Stimulated activated CD4-positive, alpha-beta T cell treated with anti-CD3 and anti-CD28 coated beads, TNF-alpha, amount 100 ng/mL, for 24 hours (primary cell): Measurements from ENCODE around the gene HACD2.
A peak's percentile ranks its signal among the peaks of the same experiment; 100 is the strongest.

Experiments used
- DNase-seq, 3 experiments: peaks; one replicate each; pipeline ENCODE4 v3.0.0-alpha.2; 2020; ENCODE audit warnings: low read depth in 3 of 3

HACD2 gene

GRCh38 chr3:123483146-123483545 lies 101.7 kb downstream of the HACD2 start:
- DNase-seq, result no peak

DNA sequence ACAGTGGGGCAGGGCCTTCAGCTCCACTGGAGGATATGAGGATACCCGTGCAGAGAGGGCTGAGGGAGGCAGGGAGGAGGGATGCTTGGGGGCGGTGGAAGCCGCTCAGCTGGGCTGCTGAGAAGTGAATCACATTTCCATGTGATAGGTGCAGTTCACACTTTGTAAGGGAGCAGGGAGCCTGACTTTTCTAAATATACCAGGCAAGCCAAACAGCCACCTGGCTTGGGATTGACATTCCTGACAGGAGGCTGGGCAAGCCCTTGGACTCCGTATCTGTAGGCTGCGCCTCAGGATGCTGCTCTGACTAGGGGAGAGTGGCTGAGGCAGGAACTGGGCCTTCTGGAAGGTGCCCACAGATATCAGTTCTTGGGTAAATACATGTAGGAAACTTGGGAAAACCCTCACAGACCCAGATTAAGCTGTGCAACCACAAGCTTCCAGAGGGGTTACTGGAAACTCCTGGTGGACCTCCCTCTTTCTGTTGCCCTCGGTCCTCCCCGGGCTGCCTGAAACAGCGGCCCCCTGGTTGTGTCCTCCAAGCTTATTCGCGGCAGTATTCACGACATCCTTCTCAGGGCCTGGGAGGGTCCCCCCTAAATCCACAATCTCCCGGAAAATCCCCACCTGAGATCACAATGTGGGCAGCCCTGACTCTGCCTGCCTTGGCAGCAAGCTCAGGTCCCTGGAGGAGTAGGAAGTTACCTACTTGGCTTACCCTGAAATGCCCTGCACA lies 103.0 kb downstream of the HACD2 start:
- DNase-seq, result no peak

DNA sequence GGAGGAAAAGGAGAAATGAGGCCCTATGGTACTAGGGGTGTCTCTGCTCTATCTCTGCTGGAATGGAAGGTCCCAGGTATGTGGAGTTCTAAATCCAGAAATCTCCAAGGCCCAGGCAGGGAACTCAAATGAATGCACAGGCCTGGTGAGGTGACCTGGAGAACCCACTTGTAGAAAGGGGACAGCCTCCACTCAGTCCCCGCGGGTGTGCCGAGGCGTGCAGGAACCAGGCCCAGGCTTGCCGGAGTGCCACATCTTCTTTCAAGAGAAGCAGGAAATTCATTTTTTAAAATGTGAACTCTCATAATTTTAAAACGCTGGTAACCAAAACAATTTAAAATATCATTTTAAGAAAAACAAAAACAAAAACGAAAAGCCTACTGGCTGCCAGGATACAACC lies 103.8 kb downstream of the HACD2 start:
- no peak for DNase-seq

GRCh38 chr3:123480428-123480827 lies 104.4 kb downstream of the HACD2 start:
- no peak for DNase-seq

DNA sequence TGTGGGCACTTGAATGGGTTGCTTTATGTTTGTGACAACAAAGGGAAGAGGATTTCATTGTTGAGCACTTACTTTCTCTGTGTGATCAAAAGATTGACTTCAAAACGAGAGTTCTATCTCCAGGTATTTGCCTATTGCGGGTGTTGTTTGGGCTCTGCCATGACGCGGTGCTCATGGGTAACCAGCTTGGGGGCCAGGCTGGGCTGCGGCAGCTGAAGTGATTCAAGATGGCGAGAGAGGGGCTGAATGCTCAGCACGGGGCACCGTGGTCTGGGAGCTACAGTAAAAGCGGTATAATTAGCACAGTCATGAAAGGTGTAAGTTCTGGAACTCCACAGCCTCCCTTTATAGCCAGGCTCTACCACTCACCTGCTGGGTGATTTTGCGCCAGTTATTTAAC lies 105.0 kb downstream of the HACD2 start:
- no peak for DNase-seq

DNA sequence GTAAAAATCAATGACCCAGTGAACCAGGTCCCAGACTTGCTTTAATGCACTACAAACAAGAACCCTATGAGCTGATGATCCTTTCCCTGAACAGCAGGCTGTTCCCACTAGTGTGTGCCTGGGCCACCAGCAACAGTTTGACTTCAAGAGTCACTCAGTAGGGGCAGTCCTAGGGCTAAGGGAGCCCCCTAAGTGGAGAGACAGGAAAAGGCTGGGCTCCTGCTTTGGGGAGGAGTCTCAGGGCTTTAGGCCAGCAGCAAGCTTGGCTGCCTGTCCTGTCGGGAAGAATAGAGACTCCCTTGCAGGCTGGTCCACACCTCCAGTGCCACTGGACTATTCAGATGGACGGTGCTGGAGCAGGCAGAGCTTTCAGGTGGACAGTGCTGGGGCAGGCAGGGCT lies 106.5 kb downstream of the HACD2 start:
- no peak for DNase-seq

DNA sequence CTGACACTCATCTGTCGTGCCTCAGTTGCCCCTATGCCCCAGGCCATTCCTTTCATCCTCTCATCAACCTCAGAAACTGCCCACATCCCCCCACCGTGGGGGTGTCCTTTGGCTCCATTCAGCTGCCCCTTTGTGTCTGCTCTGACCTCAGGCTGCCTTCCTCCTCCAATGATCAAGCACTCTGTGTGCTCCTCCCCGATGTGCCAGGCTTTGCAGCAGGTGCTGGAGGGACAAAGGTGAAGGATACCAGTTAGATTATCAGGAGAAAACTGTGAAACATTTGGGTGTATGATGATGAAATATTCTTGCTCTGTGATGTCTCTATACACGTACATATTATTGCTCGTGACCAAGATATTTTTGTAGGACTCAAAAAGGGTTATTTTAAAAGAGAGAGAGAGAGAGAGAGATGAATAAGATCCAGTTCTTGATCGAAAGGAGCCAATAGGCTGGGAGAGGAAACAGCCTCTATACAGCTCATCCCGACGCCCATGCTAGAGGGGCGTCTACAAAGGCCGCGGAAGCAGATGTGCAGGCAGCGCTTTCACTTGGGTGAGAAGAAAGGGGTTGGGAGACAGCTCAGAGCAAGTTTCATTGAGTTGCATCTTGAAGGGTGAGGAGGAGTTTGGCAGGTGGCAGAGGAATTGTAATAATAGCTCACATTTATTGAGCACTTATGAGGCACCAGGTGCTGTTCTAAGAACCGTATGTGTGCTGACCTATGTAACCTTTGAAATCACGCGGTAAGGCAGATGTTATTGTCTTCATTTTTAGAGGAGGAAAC lies 107.7 kb downstream of the HACD2 start:
- no peak for DNase-seq

GRCh38 chr3:123475786-123476185 lies 109.1 kb downstream of the HACD2 start:
- DNase-seq, result no peak

DNA sequence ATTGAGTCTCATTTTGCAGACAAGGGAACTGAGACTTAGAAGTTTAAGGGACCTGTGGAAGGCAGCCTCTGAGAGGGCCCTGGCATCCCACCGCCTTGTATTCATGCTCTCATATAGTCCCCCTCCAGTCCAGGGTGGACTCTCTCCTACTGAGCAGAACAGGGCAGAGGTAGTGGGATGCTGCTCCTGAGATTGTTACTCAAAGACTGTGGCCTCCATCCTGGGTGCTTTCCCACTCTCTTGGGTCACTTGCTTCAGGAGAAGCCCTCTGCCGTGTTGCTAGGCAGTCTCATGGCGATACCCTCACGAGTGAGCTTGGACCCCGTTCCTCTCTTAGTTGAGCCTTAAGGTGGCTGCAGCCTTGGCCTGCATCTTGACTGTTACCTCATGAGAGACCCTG lies 113.7 kb downstream of the HACD2 start:
- no peak for DNase-seq

DNA sequence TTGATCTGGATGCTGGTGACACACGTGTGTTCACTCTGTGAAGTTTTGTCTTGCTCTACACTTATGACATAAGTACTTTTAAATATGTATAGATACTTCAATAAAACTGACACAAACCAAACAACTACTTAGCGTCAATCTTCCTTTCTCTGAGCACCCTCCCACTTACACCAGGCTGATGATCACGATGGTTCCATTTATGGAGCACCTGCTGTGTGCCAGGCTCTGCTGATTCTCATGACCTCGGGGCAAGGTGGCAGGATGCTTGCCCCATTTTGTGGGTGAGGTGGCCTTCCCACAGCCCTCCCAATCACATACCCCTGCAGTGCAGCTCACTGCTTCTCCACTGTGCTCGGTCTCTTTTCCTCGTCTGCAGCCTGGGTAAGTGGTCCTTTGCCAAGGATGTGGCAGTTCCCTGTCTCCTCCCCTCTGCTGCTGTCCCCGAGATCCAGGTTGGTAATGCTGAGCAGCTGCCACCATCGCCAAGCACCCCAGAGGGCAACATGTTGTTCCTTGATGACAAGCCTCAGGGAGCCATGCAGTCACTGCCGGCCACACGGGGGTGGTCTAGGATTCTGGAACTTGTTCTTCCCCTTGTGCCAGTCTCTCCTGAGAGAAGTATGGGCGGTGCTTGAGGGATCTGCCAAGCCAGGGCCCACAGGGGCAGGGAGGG lies 115.4 kb downstream of the HACD2 start:
- DNase-seq, result no peak

DNA sequence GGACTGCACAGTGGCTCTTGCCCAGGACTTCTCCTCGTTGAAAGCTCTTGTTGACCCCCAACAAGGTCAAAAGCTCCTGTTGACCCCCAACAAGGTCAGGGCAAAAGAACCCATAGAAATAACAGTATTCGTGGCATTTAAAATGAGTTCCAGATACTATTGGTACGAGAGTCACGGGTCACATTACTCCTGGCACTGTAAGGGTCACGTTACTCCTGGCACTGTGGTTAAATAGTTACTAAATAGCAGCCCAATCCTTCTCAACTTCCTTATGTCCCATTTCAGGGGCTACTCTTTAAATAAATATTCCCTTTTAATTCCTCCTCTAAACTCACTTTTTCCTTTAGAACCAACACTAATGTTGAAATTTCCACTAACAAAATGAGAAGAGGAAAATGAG lies 117.8 kb downstream of the HACD2 start:
- DNase-seq, result no peak

- no peak for DNase-seq
Observed at GRCh38 chr3:123464211-123464610, 120.6 kb downstream of the HACD2 start.

GRCh38 chr3:123459862-123460261 lies 125.0 kb downstream of the HACD2 start:
- no peak for DNase-seq

DNA sequence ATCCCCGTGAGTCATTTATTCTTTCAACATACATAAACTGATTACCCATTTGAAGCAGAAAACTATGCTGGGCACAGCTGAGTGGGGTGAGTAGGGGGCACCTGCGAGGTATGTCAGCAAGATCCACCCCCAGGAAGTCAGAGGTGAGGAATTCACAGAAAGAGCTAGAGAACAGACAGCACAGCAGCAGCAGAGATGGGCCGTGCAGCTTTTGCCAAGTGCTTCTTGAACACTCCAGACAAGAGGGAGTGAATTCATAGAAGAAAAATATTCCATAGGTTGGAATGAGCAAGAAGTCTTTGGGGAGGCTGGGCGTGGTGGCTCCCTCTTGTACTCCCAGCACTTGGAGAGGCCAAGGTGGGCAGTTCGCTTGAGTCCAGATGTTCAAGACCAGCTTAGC lies 126.6 kb downstream of the HACD2 start:
- DNase-seq, result no peak

DNA sequence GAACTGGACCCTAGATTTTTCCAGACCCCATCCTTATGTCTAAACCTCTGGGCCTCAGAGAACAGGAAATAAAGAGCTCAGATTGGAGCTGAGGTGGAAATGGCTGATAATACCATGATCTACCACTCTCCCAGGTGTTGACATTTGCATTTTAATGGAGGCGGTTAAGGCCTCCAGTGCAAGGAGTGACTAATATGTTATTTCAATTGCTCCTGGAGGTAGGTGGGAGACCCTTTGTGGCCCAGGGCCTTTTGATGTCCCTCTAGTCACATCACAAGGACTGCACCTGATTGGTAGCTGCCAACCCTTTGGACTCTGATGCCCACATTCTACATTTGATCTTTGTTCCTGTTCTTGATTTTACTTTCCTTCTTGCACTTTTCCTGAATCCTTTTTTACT lies 127.0 kb downstream of the HACD2 start:
- DNase-seq, result no peak

- no peak for DNase-seq
Observed at GRCh38 chr3:123453675-123454074, 131.2 kb downstream of the HACD2 start.

DNA sequence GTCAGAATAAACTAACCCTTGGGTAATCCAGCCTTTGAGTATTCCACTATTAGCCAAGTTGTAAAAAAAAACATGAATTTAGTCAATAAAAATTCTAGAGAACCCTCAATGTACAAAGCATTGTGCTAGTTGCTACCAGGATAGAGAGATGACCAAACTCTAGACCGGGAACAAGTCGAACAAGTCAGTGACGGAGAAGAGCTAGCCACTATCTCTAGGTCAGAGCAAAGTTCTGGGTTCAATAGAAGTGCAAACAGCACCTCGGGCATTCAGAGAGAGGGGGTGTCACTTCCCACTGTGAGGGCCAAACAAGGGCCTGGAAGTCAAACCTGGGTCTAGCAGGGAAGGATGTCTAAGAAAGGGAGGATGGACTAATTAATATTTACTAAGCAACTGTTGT lies 133.7 kb downstream of the HACD2 start:
- DNase-seq, result no peak

DNA sequence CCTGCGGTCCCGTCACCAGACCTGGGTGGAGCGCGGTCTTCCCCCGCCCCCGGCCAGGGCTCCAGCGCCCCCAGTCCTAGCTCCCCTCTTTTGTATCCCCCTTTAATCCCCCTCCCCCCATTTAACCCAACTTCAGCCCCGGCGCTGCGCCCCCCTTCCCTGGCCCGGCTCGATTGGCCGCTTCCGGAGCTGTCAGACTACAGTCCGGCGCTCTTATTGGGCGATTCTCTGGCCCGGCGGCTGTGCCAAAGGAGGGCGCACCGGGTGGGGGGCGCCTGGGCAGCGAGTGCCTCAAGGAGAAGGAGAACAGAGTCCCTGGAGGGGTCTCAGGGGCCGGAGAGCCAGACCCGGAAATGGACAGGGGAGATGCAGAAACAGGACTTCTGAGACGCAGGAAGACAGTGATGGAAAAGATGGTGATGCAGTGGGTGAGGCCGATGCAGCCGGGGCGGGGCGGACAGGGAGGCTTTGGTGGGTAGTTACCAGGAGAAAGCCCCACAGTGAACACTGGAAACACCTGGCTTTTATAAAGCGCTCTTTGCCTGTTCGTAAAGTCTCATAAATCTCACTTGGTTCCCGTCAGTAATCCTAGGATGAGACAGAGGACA lies 134.8 kb downstream of the HACD2 start:
- no peak for DNase-seq

DNA sequence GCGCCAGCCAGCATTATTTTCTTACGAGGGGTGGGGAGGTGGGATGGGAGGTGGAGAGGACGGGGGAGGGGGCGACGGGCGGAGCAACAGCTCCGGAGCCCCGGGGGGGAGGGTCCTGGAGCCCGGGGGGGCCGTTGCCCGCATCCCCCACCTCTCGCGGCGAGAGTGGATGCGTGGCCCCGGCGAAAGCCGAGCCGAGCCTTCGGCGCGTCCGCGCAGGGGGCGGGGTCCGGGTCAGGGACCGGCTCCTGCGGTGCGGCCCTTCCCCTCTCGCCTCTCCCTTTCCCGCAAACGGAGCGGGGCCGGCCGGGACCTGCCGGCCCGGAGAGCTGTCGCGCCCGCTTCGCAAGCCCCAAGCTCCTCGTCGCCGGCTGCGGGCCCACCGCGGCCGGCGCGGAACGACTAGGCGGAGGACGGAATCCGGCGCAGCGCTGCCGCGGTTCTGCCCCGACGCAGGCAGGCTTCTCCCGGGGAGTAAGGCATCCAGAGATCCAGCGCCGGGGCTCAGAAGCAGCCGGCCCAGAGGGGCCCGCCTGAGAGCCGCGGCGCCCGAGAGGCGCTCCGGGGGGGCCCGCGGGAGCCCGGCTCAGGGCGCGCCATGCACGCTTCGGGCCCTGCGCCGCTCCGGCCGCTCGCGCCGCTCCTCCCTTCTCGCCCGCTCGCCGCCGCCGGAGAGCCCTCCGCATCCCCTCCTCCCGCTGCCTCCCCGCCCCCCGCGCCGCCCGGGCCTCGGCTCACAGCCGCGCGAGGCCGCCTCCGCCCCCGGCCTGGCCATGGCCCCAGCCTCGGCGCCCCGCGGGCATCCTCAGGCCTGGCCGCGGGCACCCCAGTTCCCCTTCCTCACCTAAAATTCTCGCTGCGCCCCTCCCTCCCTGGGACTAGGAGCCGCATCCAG lies 135.5 kb downstream of the HACD2 start:
- peak in 1 of 3 experiments; percentile 14 for DNase-seq

DNA sequence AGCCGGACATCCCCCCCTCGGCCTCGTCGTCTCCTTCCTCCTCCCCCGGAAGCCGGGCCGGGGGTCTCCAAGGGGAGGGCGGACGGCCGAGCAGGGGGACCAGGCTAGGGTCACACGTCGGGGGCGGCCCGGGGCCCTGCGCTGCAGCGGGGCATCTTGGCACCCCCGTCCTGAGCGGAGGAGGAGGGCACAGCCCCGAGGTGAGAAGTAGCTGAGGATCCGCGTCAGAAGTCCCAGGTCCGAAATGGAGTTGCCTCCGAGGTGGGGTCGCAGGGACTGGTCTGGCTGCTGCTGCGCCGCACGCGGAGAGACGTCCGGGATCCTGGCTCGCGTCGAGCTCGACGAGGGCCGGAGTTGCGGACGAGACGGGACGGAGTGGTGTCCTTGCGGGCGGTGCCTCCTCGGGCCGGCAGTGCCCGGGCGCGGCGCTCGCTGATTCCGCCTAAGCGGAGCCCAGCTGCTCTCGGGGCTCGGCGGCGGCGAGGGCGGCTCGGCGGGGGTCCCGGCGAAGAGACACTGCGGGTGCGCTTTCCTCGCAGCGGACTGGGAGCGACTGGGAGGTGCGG lies 136.2 kb downstream of the HACD2 start, which contains the start of gene ADCY5:
ADCY5 (minus strand) TSS at position 555 of the 566 bp plus-strand sequence; CDS start at position 10, 545 bp downstream.
- DNase-seq, result no peak
